ENCODE results near the gene NUCKS1. TPM values are rescaled to one million over a fixed set of nuclear protein-coding genes. Genes with fewer than 3 reads are reported as not detected.

NUCKS1 gene
- total and polyA plus RNA-seq, 2 donors from 2014 or later: 101 to 182 TPM

- Histone ChIP-seq H3K27ac (ENCODE audit: low read depth in 2 of 2, low read length in 2 of 2) (no peak overlapping the region), H3K27me3 (ENCODE audit: control insufficient read depth, insufficient read depth, low read length) (no peaks in the 10 kb centered on the region), H3K9ac (ENCODE audit: low read length in 3 of 3) (no peak overlapping the region), H3K4me3 (ENCODE audit: low read length in 3 of 3) (no peak overlapping the region), H3K4me1 (ENCODE audit: control insufficient read depth in 2 of 3, insufficient read depth in 2 of 3, low read depth in 1 of 3, low read length in 3 of 3) (peaks cover 0 to 4% (median 0%) of the 10 kb centered on the region in 3 donors), H3K36me3 (ENCODE audit: control insufficient read depth in 2 of 3, insufficient read depth in 3 of 3, low read length in 3 of 3) (peaks cover 12 to 26% (median 15%) of the 10 kb centered on the region in 3 donors), H3K9me3 (ENCODE audit: control insufficient read depth in 2 of 3, insufficient read depth in 1 of 3, low read length in 3 of 3) (no peaks in the 10 kb centered on the region)
- intact Hi-C loops (cut with DNase I): loop anchor here (10.0 kb wide), 1 partner anchor 50 kb away; no protein-coding TSS in a partner anchor
- no peak for TF ChIP-seq CTCF (IDR thresholded peaks at IDR 0.05; ENCODE audit: borderline replicate concordance, extremely low read depth, insufficient read depth)
- DNase-seq (no peak), FAIRE-seq (no peak)
Observed at GRCh38 chr1:205714190-205714905, 35.6 kb downstream of the NUCKS1 start.

GRCh38 chr1:205711105-205712048, 38.6 kb downstream of the NUCKS1 start:
- Histone ChIP-seq H3K27ac (ENCODE audit: low read depth in 2 of 2, low read length in 2 of 2) (no peak overlapping the region), H3K27me3 (ENCODE audit: control insufficient read depth, insufficient read depth, low read length) (no peaks in the 10 kb centered on the region), H3K36me3 (ENCODE audit: control insufficient read depth in 2 of 3, insufficient read depth in 3 of 3, low read length in 3 of 3) (peaks cover 3 to 7% (median 6%) of the 10 kb centered on the region in 3 donors), H3K9me3 (ENCODE audit: control insufficient read depth in 2 of 3, insufficient read depth in 1 of 3, low read length in 3 of 3) (no peaks in the 10 kb centered on the region), H3K4me3 (ENCODE audit: low read length in 3 of 3) (no peak overlapping the region), H3K4me1 (ENCODE audit: control insufficient read depth in 2 of 3, insufficient read depth in 2 of 3, low read depth in 1 of 3, low read length in 3 of 3) (peaks cover 0 to 17% (median 9%) of the 10 kb centered on the region in 3 donors), H3K9ac (ENCODE audit: low read length in 3 of 3) (no peak overlapping the region)
- intact Hi-C loops (cut with DNase I): loop anchor here (10.0 kb wide), 1 partner anchor 47 kb away; no protein-coding TSS in a partner anchor
- DNase-seq: peak in 3 of 5 donors; percentile 65 to 91 (median 89)
- TF ChIP-seq CTCF (IDR thresholded peaks at IDR 0.05; ENCODE audit: borderline replicate concordance, extremely low read depth, insufficient read depth): peak; percentile 88
- FAIRE-seq: no peak

- H3K4me1 ChIP-seq (ENCODE audit: control insufficient read depth in 2 of 3, insufficient read depth in 2 of 3, low read depth in 1 of 3, low read length in 3 of 3): peaks cover 0 to 17% (median 9%) of the 10 kb centered on the region in 3 donors
Observed at GRCh38 chr1:205710201-205711062, 39.5 kb downstream of the NUCKS1 start.

More at GRCh38 chr1:205710201-205711062, 39.5 kb downstream of the NUCKS1 start:
- FAIRE-seq: no peak
- TF ChIP-seq CTCF (IDR thresholded peaks at IDR 0.05; ENCODE audit: borderline replicate concordance, extremely low read depth, insufficient read depth): no peak
- Histone ChIP-seq H3K36me3 (ENCODE audit: control insufficient read depth in 2 of 3, insufficient read depth in 3 of 3, low read length in 3 of 3) (peaks cover under 1 to 4% (median 3%) of the 10 kb centered on the region in 3 donors), H3K27me3 (ENCODE audit: control insufficient read depth, insufficient read depth, low read length) (no peaks in the 10 kb centered on the region), H3K4me3 (ENCODE audit: low read length in 3 of 3) (no peak overlapping the region), H3K27ac (ENCODE audit: low read depth in 2 of 2, low read length in 2 of 2) (no peak overlapping the region), H3K9ac (ENCODE audit: low read length in 3 of 3) (no peak overlapping the region), H3K9me3 (ENCODE audit: control insufficient read depth in 2 of 3, insufficient read depth in 1 of 3, low read length in 3 of 3) (no peaks in the 10 kb centered on the region)
- DNase-seq: no peak
- intact Hi-C loops (cut with DNase I): loop anchor here (10.0 kb wide), 1 partner anchor 46 kb away; no protein-coding TSS in a partner anchor
